Ovary (tissue), 9 donors: Measurements from ENCODE around the gene PTPRJ. TPM values are rescaled to one million over a fixed set of nuclear protein-coding genes. Genes with fewer than 3 reads are reported as not detected.

Experiments
- DNase-seq, 5 donors: peaks; one replicate each; pipeline ENCODE4 v3.0.0-alpha.2; 2019 to 2020
- H3K27ac ChIP-seq, 2 donors: fragments of 200-600 bp; one replicate each; pipeline versions ENCODE4 v1.5.1 to v1.8.0; 2019 to 2022
- H3K27me3 ChIP-seq: fragments of 200-600 bp; one replicate; pipeline ENCODE4 v1.8.0; 2022
- H3K36me3 ChIP-seq: fragments of 200-600 bp; sonication (generic); one replicate; pipeline ENCODE4 v1.5.1; 2019
- H3K4me1 ChIP-seq: one replicate; pipeline ENCODE4 v1.8.1; 2013; ENCODE audit warnings: mild to moderate bottlenecking, moderate library complexity; ENCODE audit not compliant: insufficient read depth
- H3K4me3 ChIP-seq: fragments of 200-600 bp; sonication (generic); one replicate; pipeline ENCODE4 v1.5.1; 2017
- H3K9me3 ChIP-seq, 2 donors: fragments of 200-600 bp in 1 of 2; sonication (generic) in 1 of 2; one replicate each; pipeline versions ENCODE4 v1.5.1 to v1.8.1; 2013 to 2019; ENCODE audit warnings: mild to moderate bottlenecking in 1 of 2, moderate library complexity in 1 of 2
- CTCF ChIP-seq, 3 donors: fragments of 450-650 bp in 2 of 3; fragments of 200-600 bp in 1 of 3; IDR thresholded peaks; one replicate each; pipeline versions ENCODE4 v1.5.1 to v1.8.0; 2016 to 2022; ENCODE audit warnings: antibody characterized with exemption in 3 of 3, mild to moderate bottlenecking in 1 of 3
- EP300 ChIP-seq: sonication (generic); formaldehyde crosslinking; IDR thresholded peaks from one replicate; pipeline ENCODE4 v1.6.1; 2017; ENCODE audit warnings: antibody characterized with exemption
- POLR2A ChIP-seq: fragments of 450-650 bp; IDR thresholded peaks from one replicate; pipeline ENCODE4 v1.6.1; 2017; ENCODE audit warnings: antibody characterized with exemption, mild to moderate bottlenecking, moderate library complexity
- WGBS, 3 donors: extraction: QIAGEN DNeasy Blood & Tissue Kit in 1 of 3; methylation state at CpG; one replicate each; pipeline versions ENCODE4 v1.1.5 to v1.1.7; 2013 to 2017; 5-methylcytosine and 5-hydroxymethylcytosine counted together
- intact Hi-C, 4 donors: fragments of 100-400 bp; cut with DNase I; formaldehyde crosslinking; loops; one replicate each; pipeline versions ENCODE4 v1.11.0 to v1.15.1; 2022 to 2023
- polyA plus RNA-seq, 2 donors: library from polyadenylated mRNA; stranded (reverse); fragments of 200-250 nt in 1 of 2; fragments of 350-450 nt in 1 of 2; fragmentation: Illumina TruSeq in 1 of 2; extraction: RNeasy Lipid Tissue Mini Kit (QIAGEN cat#74804) in 1 of 2; gene quantifications; one replicate each; pipeline ENCODE4 v1.2.3, GENCODE V29; 2013 to 2014
- total RNA-seq, 7 donors: library from RNA; depleted of rRNA in 2 of 7; stranded (reverse); fragments of >200 nt in 2 of 7; fragmentation: NEBNext Ultra II Directional in 3 of 7; extraction: Animal tissue kit (Norgen Biotek cat#: 25700) in 3 of 7; gene quantifications; one replicate each; pipeline versions ENCODE4 v1.1.0 to v1.2.4, GENCODE V29; 2016 to 2023
- donor health status: DM: no; HTN: no; CAD: no; lungs with moderate emphysema.
- donor health status: DM: no; HTN: no; CAD: no.
- donor health status: Bipolar disorder and iron deficiency.
- donor health status: DM: yes; HTN: yes; CAD: no.
- donor health status: DM: no; HTN: no; CAD: no.
- donor health status: DM: yes; HTN: yes; CAD: no.

The PTPRJ gene
- total and polyA plus RNA-seq, 9 donors, result 1.6 to 16.1 (median 5.5) TPM

DNA sequence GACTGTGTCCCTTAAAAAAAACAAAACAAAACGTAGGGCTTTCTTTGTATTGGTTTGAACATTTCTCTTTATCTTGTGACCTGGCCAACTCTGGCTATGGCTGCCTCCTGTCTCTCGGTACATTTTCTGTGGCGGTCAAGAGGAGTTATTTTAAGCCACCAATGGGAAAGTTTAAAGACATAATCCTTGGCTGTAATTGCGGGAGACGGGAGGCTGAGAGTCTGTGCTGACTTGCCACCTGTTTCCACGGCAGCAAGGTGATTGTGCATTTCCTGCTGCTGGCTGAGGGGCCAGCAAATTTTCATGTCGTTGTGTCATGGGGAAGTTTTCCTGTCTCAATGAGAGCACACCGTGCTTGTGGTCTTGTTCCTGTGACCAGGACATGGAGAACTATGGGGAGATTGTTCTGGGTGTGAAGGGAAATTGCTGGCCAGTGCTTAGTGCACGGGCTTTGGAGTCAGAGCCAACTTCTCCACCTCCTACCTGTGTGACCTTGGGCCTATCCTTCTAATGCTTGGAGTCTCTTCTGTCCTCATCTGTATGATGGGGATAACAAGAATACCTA, 11.0 kb downstream of the PTPRJ start:
- no peaks in the 10 kb centered on the region for H3K4me1 ChIP-seq
- H3K27ac ChIP-seq, result no peak overlapping the region
- no peaks in the 10 kb centered on the region for H3K36me3 ChIP-seq
- intact Hi-C loops, result no loop called here
- DNase-seq, result no peak
- H3K9me3 ChIP-seq, result no peaks in the 10 kb centered on the region
- H3K27me3 ChIP-seq, result no peaks in the 10 kb centered on the region
- no peak for TF ChIP-seq CTCF (IDR thresholded peaks at IDR 0.05)
- TF ChIP-seq POLR2A, result no peak
- TF ChIP-seq EP300, result no peak
- no peak overlapping the region for H3K4me3 ChIP-seq
- 33 to 51% (median 44%) methylated on average over 9 of the region's 9 CpGs for WGBS, 3 donors

GRCh38 chr11:47991894-47992293, 11.5 kb downstream of the PTPRJ start:
- H3K27me3 ChIP-seq, result no peaks in the 10 kb centered on the region
- TF ChIP-seq POLR2A (no peak), CTCF (IDR thresholded peaks at IDR 0.05) (no peak), EP300 (no peak)
- no peaks in the 10 kb centered on the region for H3K4me1 ChIP-seq
- H3K36me3 ChIP-seq, result no peaks in the 10 kb centered on the region
- H3K9me3 ChIP-seq, result no peaks in the 10 kb centered on the region
- no peak for DNase-seq
- H3K4me3 ChIP-seq, result no peak overlapping the region
- WGBS, 3 donors, result 87 to 96% (median 95%) methylated on average over 6 of the region's 6 CpGs
- intact Hi-C loops, result no loop called here
- H3K27ac ChIP-seq, result no peak overlapping the region

- Histone ChIP-seq H3K36me3 (no peaks in the 10 kb centered on the region), H3K27me3 (no peaks in the 10 kb centered on the region), H3K9me3 (no peaks in the 10 kb centered on the region), H3K4me3 (no peak overlapping the region), H3K4me1 (no peaks in the 10 kb centered on the region), H3K27ac (no peak overlapping the region)
- intact Hi-C loops, result no loop called here
- WGBS, 3 donors, result 73 to 83% (median 77%) methylated on average over 11 of the region's 11 CpGs
- TF ChIP-seq POLR2A (no peak), EP300 (no peak), CTCF (IDR thresholded peaks at IDR 0.05) (no peak)
- no peak for DNase-seq
These were observed 12.8 kb downstream of the PTPRJ start for GRCh38 chr11:47992959-47993820.

GRCh38 chr11:47994417-47994816, 14.1 kb downstream of the PTPRJ start:
- Histone ChIP-seq H3K4me3 (no peak overlapping the region), H3K4me1 (no peaks in the 10 kb centered on the region), H3K27me3 (no peaks in the 10 kb centered on the region), H3K36me3 (no peaks in the 10 kb centered on the region), H3K9me3 (no peaks in the 10 kb centered on the region), H3K27ac (no peak overlapping the region)
- TF ChIP-seq POLR2A, result no peak
- TF ChIP-seq EP300, result no peak
- no peak for TF ChIP-seq CTCF (IDR thresholded peaks at IDR 0.05)
- WGBS, 3 donors, result 96 to 99% (median 98%) methylated on average over 4 of the region's 4 CpGs
- DNase-seq, result no peak
- intact Hi-C loops, result no loop called here
